Measurements from ENCODE around the gene RNF38. TPM values are rescaled to one million over a fixed set of nuclear protein-coding genes. Genes with fewer than 3 reads are reported as not detected.
"Not testable (repeated sequence)": the region's sequence is repeated elsewhere in the genome, so short reads cannot be mapped to it uniquely, and the experiment has no call there.

RNF38 gene
- total and polyA plus RNA-seq, 10 donors, result 9.5 to 67.1 (median 46.4) TPM

DNA sequence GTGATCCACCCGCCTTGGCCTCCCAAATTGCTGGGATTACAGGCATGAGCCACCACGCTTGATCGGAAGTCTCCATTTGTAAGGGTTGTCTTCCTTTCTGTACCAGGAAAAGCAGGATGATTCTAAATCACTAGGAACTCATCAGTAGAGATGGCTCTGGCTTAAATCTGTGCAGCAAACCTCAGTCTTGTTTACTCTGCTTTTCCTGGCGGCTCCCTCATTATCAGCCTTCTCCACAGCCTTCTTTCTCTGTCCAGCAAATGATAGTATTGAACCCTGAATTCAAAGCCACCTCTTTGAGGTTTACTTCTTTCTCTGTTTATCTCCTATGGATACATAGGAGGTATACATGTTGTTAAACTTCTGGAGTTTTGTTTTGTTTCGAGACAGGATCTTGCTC, 98.8 kb downstream of the RNF38 start:
- Histone ChIP-seq H3K27ac (no peak overlapping the region), H3K4me1 (peaks cover 0 to 2% (median under 1%) of the 10 kb centered on the region in 6 donors), H3K27me3 (replicated peaks in 1 of 7) (no peaks in the 10 kb centered on the region), H3K36me3 (no peaks in the 10 kb centered on the region), H3K9me3 (no peaks in the 10 kb centered on the region), H3K4me3 (no peak overlapping the region)
- WGBS, 5 donors, result 78 to 97% (median 79%) methylated on average over 5 of the region's 5 CpGs
- no peak for DNase-seq
- intact Hi-C loops (cut with DNase I; ENCODE audit: low total_unique reads), result no loop called here
- TF ChIP-seq POLR2A (IDR thresholded peaks at IDR 0.05) (no peak), POLR2AphosphoS5 (IDR thresholded peaks at IDR 0.05) (no peak)
- TF ChIP-seq, protein P1, sequence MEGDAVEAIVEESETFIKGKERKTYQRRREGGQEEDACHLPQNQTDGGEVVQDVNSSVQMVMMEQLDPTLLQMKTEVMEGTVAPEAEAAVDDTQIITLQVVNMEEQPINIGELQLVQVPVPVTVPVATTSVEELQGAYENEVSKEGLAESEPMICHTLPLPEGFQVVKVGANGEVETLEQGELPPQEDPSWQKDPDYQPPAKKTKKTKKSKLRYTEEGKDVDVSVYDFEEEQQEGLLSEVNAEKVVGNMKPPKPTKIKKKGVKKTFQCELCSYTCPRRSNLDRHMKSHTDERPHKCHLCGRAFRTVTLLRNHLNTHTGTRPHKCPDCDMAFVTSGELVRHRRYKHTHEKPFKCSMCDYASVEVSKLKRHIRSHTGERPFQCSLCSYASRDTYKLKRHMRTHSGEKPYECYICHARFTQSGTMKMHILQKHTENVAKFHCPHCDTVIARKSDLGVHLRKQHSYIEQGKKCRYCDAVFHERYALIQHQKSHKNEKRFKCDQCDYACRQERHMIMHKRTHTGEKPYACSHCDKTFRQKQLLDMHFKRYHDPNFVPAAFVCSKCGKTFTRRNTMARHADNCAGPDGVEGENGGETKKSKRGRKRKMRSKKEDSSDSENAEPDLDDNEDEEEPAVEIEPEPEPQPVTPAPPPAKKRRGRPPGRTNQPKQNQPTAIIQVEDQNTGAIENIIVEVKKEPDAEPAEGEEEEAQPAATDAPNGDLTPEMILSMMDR (IDR thresholded peaks at IDR 0.05 in 8 of 11, conservative IDR thresholded peaks at IDR 0.05 in 3 of 11), result no peak

DNA sequence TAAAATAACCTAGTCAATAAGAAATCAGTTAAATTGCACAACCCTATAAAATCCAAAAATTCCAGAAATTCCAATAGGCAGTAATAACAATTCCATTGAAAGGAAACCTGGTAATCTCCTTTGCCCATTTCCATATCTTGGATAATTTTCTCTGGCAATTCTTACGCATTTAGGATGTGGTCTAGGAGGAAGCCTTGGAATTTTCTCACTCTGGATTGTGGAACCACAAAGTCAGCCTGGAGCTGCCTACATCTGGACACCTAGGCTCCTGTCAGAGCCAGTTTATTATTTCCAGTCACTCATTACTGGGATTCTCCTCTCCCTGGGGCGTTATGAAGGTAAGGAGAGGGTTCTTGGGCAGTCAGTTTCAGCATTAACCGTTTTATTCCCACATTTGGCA, 101.5 kb downstream of the RNF38 start:
- H3K36me3 ChIP-seq, result peaks cover 0 to 2% (median 0%) of the 10 kb centered on the region in 6 donors
- intact Hi-C loops (cut with DNase I; ENCODE audit: low total_unique reads), result no loop called here
- no peak overlapping the region for H3K4me3 ChIP-seq
- no peaks in the 10 kb centered on the region for H3K9me3 ChIP-seq
- no peak for DNase-seq
- no peaks in the 10 kb centered on the region for H3K4me1 ChIP-seq
- H3K27me3 ChIP-seq (replicated peaks in 1 of 7), result no peaks in the 10 kb centered on the region
- no peak overlapping the region for H3K27ac ChIP-seq
- TF ChIP-seq POLR2AphosphoS5 (IDR thresholded peaks at IDR 0.05) (no peak), POLR2A (IDR thresholded peaks at IDR 0.05) (no peak)
- TF ChIP-seq, protein P1 (IDR thresholded peaks at IDR 0.05 in 8 of 11, conservative IDR thresholded peaks at IDR 0.05 in 3 of 11), result no peak
- 76 to 87% (median 80%) methylated on average over 3 of the region's 3 CpGs for WGBS, 5 donors

DNA sequence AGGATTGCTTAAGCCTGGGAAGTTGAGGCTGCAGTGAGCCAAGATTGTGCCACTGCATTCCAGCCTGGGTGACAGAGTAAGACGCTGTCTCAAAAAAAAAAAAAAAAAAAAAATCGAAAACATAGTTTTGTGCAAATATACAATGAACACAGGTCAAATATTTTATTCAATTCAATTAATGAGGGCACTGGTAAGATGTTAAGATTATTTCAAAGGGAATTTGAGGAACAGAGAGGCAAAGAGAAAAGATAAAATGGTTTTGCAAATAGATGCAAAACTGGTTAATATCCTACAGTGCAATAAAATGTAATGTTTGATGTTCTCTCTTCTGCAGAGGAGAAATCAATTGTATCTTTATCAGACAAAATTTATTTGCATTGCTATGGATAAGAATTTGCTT, 102.3 kb downstream of the RNF38 start:
- H3K4me3 ChIP-seq, result no peak overlapping the region
- no peaks in the 10 kb centered on the region for H3K27me3 ChIP-seq (replicated peaks in 1 of 7)
- intact Hi-C loops (cut with DNase I; ENCODE audit: low total_unique reads), result no loop called here
- no peaks in the 10 kb centered on the region for H3K4me1 ChIP-seq
- DNase-seq, result no peak
- H3K27ac ChIP-seq, result no peak overlapping the region
- H3K36me3 ChIP-seq, result peaks cover 0 to 8% (median 0%) of the 10 kb centered on the region in 6 donors
- TF ChIP-seq, protein P1 (IDR thresholded peaks at IDR 0.05 in 8 of 11, conservative IDR thresholded peaks at IDR 0.05 in 3 of 11), result no peak
- 88 to 97% (median 91%) methylated on average over 2 of the region's 2 CpGs for WGBS, 5 donors
- H3K9me3 ChIP-seq, result no peaks in the 10 kb centered on the region

DNA sequence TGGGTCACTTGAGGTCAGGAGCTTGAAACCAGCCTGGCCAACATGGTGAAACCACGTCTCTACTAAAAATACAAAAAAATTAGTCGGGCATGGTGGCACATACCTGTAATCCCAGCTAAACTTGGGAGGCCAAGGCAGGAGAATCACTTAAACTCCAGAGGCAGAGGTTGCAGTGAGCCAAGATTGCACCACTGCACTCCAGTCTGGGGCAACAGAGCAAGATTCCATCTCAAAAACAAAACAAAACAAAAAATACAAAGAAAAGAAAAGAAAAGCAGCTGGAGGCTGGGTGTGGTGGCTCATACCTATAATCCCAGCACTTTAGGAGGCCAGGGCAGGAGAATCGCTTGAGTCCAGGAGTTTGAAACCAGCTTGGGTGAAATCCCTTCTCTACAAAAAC, 105.1 kb downstream of the RNF38 start:
- WGBS, 5 donors, result 90 to 100% (median 92%) methylated on average over 3 of the region's 3 CpGs

DNA sequence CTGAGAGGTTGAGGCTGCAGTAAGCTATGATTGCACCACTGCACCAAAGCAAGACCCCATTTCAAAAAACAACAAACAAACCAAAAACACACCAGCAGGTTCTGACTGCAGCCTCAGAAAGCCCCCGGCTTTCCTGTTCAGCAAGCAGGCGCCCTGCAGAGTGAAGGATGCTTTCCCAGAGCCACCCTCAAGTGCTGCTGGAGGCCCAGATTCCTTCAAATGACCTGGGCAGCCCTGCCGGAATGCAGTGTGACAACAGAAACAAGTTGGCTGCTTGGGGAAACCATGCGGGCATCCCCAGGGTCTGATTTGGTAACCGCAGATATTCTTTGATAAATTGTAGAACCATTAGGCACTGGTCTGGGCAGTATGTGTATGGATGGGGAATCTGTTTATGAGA, 106.2 kb downstream of the RNF38 start:
- TF ChIP-seq POLR2A (IDR thresholded peaks at IDR 0.05), result no peak
- TF ChIP-seq, protein P1 (IDR thresholded peaks at IDR 0.05 in 8 of 11, conservative IDR thresholded peaks at IDR 0.05 in 3 of 11), result no peak
- no peak for TF ChIP-seq POLR2AphosphoS5 (IDR thresholded peaks at IDR 0.05)
- intact Hi-C loops (cut with DNase I; ENCODE audit: low total_unique reads), result no loop called here
- H3K9me3 ChIP-seq, result no peaks in the 10 kb centered on the region
- peaks cover 0 to 8% (median 0%) of the 10 kb centered on the region in 6 donors for H3K36me3 ChIP-seq
- no peak for DNase-seq
- H3K4me1 ChIP-seq, result no peaks in the 10 kb centered on the region
- 90 to 100% (median 93%) methylated on average over 3 to 5 of the region's 5 CpGs for WGBS, 5 donors
- H3K27ac ChIP-seq, result no peak overlapping the region
- no peak overlapping the region for H3K4me3 ChIP-seq
- H3K27me3 ChIP-seq (replicated peaks in 1 of 7), result no peaks in the 10 kb centered on the region

More for the DNA sequence above, 105.1 kb downstream of the RNF38 start:
- H3K27ac ChIP-seq; H3K4me3 ChIP-seq; H3K36me3 ChIP-seq; H3K4me1 ChIP-seq; DNase-seq; H3K9me3 ChIP-seq; H3K27me3 ChIP-seq (replicated peaks in 1 of 7); intact Hi-C loops (cut with DNase I; ENCODE audit: low total_unique reads): not testable (repeated sequence)

Measured in spleen (tissue), 11 donors.